CD4-positive, alpha-beta T cell (primary cell): ENCODE data around the gene SCFD2. TPM values are rescaled to one million over a fixed set of nuclear protein-coding genes. Genes with fewer than 3 reads are reported as not detected.

Source experiments
- ATAC-seq: fragments of 200-7000 bp; cut with Tn5 transposase; one replicate; pipeline ENCODE4 v1.10.0; 2022; ENCODE audit warnings: mild to moderate bottlenecking; ENCODE audit not compliant: poor library complexity
- CTCF ChIA-PET: fragments of 350-600 bp; sonication (Branson Sonifier 250); formaldehyde crosslinking; loops from one replicate; lab custom pipeline; 2021; ENCODE audit warnings: antibody characterized with exemption, inconsistent platforms; lab: Charles Lee
- POLR2A ChIA-PET: fragments of 350-600 bp; sonication (Branson Sonifier 250); formaldehyde crosslinking; loops from one replicate; lab custom pipeline; 2021; ENCODE audit warnings: antibody characterized with exemption, inconsistent platforms; lab: Charles Lee
- DNase-seq, 14 experiments: peaks; one replicate each; pipeline ENCODE4 v3.0.0-alpha.2; 2013 to 2020; ENCODE audit warnings: mixed read lengths in 2 of 14
- H3K27ac ChIP-seq, 2 donors: one replicate each; pipeline versions ENCODE4 v1.5.1 to v1.7.0; 2013; ENCODE audit warnings: low read length in 2 of 2, low read depth in 1 of 2, mild to moderate bottlenecking in 1 of 2
- H3K27me3 ChIP-seq, 2 experiments: 1 replicate in 1 of 2; 2 replicates in 1 of 2; pipeline versions ENCODE4 v1.6.1 to v1.7.0; 2013; ENCODE audit warnings: low read length in 2 of 2, control low read depth in 1 of 2, mild to moderate bottlenecking in 1 of 2, moderate library complexity in 1 of 2; ENCODE audit not compliant: insufficient read depth in 2 of 2, control insufficient read depth in 1 of 2
- H3K36me3 ChIP-seq: one replicate; pipeline ENCODE4 v1.6.1; 2013; ENCODE audit warnings: low read length, control low read depth; ENCODE audit not compliant: insufficient read depth
- H3K4me1 ChIP-seq: one replicate; pipeline ENCODE4 v1.6.1; 2013; ENCODE audit warnings: low read length, control low read depth; ENCODE audit not compliant: insufficient read depth
- H3K4me3 ChIP-seq: one replicate; pipeline ENCODE4 v1.5.1; 2013; ENCODE audit warnings: mild to moderate bottlenecking, low read length, moderate library complexity
- H3K9me3 ChIP-seq, 2 experiments: 1 replicate in 1 of 2; 2 replicates in 1 of 2; pipeline versions ENCODE4 v1.6.1 to v1.7.0; 2013; ENCODE audit warnings: low read length in 2 of 2, mild to moderate bottlenecking in 2 of 2, control low read depth in 1 of 2, moderate library complexity in 1 of 2; ENCODE audit not compliant: control insufficient read depth in 1 of 2, insufficient read depth in 1 of 2
- H3K27ac Mint-ChIP-seq: one replicate; pipeline ENCODE4 v1.8.0; 2020; ENCODE audit warnings: mixed read lengths
- H3K27me3 Mint-ChIP-seq: one replicate; pipeline ENCODE4 v1.8.0; 2021; ENCODE audit warnings: mixed read lengths
- H3K36me3 Mint-ChIP-seq: one replicate; pipeline ENCODE4 v1.8.0; 2021; ENCODE audit warnings: low read depth, mixed read lengths
- H3K4me1 Mint-ChIP-seq: one replicate; pipeline ENCODE4 v1.8.0; 2021; ENCODE audit warnings: low read depth, mixed read lengths
- H3K4me3 Mint-ChIP-seq: one replicate; pipeline ENCODE4 v1.8.0; 2020; ENCODE audit warnings: mild to moderate bottlenecking, mixed read lengths
- H3K9me3 Mint-ChIP-seq: one replicate; pipeline ENCODE4 v1.8.0; 2020; ENCODE audit warnings: mixed read lengths
- intact Hi-C, 2 experiments: fragments of 100-400 bp; cut with DNase I in 1 of 2; cut with micrococcal nuclease in 1 of 2; formaldehyde crosslinking; loops; one replicate each; pipeline versions ENCODE4 v1.15.1 to v1.9.0; 2023 to 2025; cut with DNase I, micrococcal nuclease
- total RNA-seq, 174 experiments: library from RNA in 2 of 174; stranded (reverse) in 2 of 174; gene quantifications; one replicate each; pipeline ENCODE4 v1.2.3 and lab custom pipeline; 2021 to 2026
- TF ChIP-seq, protein P1 (sequence below): fragments of 200-600 bp; IDR thresholded peaks from one replicate; pipeline ENCODE4 v1.8.0; 2022; ENCODE audit warnings: antibody characterized with exemption, mild to moderate bottlenecking

SCFD2 gene
- total RNA-seq, 2 experiments from 2014 or later: 15.4 to 17.6 TPM

DNA sequence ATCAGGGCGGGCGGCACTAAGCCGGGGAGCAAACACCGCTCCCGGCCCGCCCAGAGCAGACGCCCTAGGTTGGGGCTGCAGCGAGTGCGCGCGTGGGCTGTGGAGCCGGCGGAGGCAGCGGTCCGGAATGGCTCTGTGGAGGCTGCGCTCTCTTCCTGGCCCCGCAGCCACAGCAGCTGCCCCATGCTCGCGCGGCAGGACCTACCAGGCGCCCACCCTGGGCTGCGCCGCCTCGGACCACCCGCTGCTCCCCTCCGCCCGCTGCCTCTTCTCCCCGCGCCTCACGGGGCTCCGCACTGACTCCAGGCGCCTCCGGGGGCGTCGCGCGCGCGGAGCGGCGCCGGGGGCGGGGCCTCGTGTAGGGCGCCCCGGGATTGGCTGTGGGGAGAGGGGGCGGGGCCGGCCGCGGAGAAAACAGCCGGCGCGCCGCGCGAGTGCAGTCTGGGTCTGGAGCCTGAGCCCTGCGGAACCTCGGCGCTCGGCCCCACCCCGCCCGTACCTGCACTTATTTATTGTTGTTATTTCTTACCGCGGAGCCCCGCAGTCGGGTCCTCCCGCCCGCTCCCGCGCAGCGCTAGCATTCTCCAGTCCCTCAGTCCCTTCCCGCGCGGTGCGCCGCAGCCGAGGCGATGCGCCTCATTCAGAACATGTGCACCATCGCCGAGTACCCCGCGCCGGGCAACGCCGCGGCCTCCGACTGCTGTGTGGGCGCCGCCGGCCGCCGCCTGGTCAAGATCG lies 503.8 kb downstream of the SCFD2 start, which contains the start of gene RASL11B:
Gene RASL11B, plus strand, starts transcription at position 439 of the 738 bp plus-strand sequence. Its CDS starts 191 bp downstream, at position 630.
- H3K27me3 Mint-ChIP-seq: peaks cover 46% of the 10 kb centered on the region
- no peaks in the 10 kb centered on the region for H3K36me3 Mint-ChIP-seq
- ChIA-PET POLR2A (interaction anchor here (0.8 to 1.3 kb wide), 2 partner anchors 140 to 149 kb away, joined by 3 to 4 read pairs; no protein-coding TSS in a partner anchor), CTCF (no interaction called here)
- Histone ChIP-seq H3K9me3 (peaks cover 0 to 4% of the 10 kb centered on the region in 2 experiments), H3K4me1 (peaks cover 18% of the 10 kb centered on the region), H3K36me3 (no peaks in the 10 kb centered on the region), H3K27ac (no peak within 1 kb of the TSS), H3K4me3 (peak within 1 kb of the TSS; percentile 58), H3K27me3 (peaks cover 19 to 20% of the 10 kb centered on the region in 2 experiments)
- H3K4me3 Mint-ChIP-seq: peak within 1 kb of the TSS; percentile 83
- intact Hi-C loops: loop anchor here (2.0 to 10.0 kb wide), 5 partner anchors 150 to 1233 kb away; partner anchors contain the start of genes DCUN1D4 (in 1 of the 2) and SCFD2 (in 1 of the 2)
- DNase-seq: peak; percentile 65 to 93 (median 81)
- H3K9me3 Mint-ChIP-seq: no peaks in the 10 kb centered on the region
- TF ChIP-seq, protein P1, sequence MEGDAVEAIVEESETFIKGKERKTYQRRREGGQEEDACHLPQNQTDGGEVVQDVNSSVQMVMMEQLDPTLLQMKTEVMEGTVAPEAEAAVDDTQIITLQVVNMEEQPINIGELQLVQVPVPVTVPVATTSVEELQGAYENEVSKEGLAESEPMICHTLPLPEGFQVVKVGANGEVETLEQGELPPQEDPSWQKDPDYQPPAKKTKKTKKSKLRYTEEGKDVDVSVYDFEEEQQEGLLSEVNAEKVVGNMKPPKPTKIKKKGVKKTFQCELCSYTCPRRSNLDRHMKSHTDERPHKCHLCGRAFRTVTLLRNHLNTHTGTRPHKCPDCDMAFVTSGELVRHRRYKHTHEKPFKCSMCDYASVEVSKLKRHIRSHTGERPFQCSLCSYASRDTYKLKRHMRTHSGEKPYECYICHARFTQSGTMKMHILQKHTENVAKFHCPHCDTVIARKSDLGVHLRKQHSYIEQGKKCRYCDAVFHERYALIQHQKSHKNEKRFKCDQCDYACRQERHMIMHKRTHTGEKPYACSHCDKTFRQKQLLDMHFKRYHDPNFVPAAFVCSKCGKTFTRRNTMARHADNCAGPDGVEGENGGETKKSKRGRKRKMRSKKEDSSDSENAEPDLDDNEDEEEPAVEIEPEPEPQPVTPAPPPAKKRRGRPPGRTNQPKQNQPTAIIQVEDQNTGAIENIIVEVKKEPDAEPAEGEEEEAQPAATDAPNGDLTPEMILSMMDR: peak; percentile 33
- peak; percentile 98 for ATAC-seq
- peaks cover 12% of the 10 kb centered on the region for H3K4me1 Mint-ChIP-seq
- no peak within 1 kb of the TSS for H3K27ac Mint-ChIP-seq

- Histone ChIP-seq H3K4me3 (peak overlapping the region; percentile 58), H3K27me3 (peaks cover 19 to 20% of the 10 kb centered on the region in 2 experiments), H3K4me1 (peaks cover 18% of the 10 kb centered on the region), H3K27ac (no peak overlapping the region), H3K36me3 (no peaks in the 10 kb centered on the region), H3K9me3 (peaks cover 0 to 4% of the 10 kb centered on the region in 2 experiments)
- H3K4me1 Mint-ChIP-seq: peaks cover 12% of the 10 kb centered on the region
- H3K27ac Mint-ChIP-seq: no peak overlapping the region
- TF ChIP-seq, protein P1: no peak
- ChIA-PET POLR2A (interaction anchor here (0.8 to 1.3 kb wide), 2 partner anchors 139 to 148 kb away, joined by 3 to 4 read pairs; no protein-coding TSS in a partner anchor), CTCF (no interaction called here)
- H3K27me3 Mint-ChIP-seq: peaks cover 49% of the 10 kb centered on the region
- DNase-seq (peak in 1 of 14 experiments; percentile 17), ATAC-seq (no peak)
- intact Hi-C loops: loop anchor here (2.0 to 10.0 kb wide), 5 partner anchors 149 to 1234 kb away; partner anchors contain the start of genes DCUN1D4 (in 1 of the 2) and SCFD2 (in 1 of the 2)
- no peaks in the 10 kb centered on the region for H3K9me3 Mint-ChIP-seq
- H3K36me3 Mint-ChIP-seq: no peaks in the 10 kb centered on the region
- peak overlapping the region; percentile 78 for H3K4me3 Mint-ChIP-seq
Observed at GRCh38 chr4:52861171-52861823, 504.6 kb downstream of the SCFD2 start.

DNA sequence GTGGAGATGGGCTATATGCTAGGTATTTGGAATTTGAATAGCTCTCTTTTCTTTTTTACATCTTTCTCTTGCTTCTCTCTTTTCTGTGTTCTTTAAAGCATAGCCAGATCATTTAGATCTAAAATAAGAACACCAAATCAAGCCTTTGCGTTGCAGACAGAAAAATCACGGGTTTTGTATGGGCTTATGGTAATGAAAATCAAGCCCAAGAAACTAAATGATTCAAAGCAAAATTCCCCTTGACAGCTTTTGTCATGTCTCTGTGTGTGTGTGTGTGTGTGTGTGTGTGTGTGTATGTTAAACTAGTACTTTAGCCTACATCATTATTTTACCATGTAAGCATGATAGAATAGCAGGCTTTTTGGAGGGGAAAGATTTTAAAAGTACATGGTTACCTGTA lies 505.5 kb downstream of the SCFD2 start:
- peak overlapping the region; percentile 78 for H3K4me3 Mint-ChIP-seq

More for the DNA sequence above, 505.5 kb downstream of the SCFD2 start:
- TF ChIP-seq, protein P1: no peak
- peaks cover 12% of the 10 kb centered on the region for H3K4me1 Mint-ChIP-seq
- POLR2A ChIA-PET: no interaction called here
- Histone ChIP-seq H3K9me3 (peaks cover 0 to 4% of the 10 kb centered on the region in 2 experiments), H3K27ac (no peak overlapping the region), H3K36me3 (no peaks in the 10 kb centered on the region), H3K27me3 (peaks cover 19 to 20% of the 10 kb centered on the region in 2 experiments), H3K4me1 (peaks cover 18% of the 10 kb centered on the region), H3K4me3 (no peak overlapping the region)
- CTCF ChIA-PET: no interaction called here
- DNase-seq (no peak), ATAC-seq (no peak)
- no peaks in the 10 kb centered on the region for H3K36me3 Mint-ChIP-seq
- H3K27me3 Mint-ChIP-seq: peaks cover 49% of the 10 kb centered on the region
- intact Hi-C loops: loop anchor here (2.0 to 10.0 kb wide), 5 partner anchors 148 to 1234 kb away; partner anchors contain the start of genes DCUN1D4 (in 1 of the 2) and SCFD2 (in 1 of the 2)
- no peaks in the 10 kb centered on the region for H3K9me3 Mint-ChIP-seq
- H3K27ac Mint-ChIP-seq: no peak overlapping the region
